NCI-H748 (cell line): ENCODE results near the gene PARP11.

Source experiments
- DNase-seq: peaks from one replicate; lab custom pipeline; 2025; ENCODE audit not compliant: unreplicated experiment; lab: John Stamatoyannopoulos, UW

Gene PARP11

GRCh38 chr12:3872800-3873636 is at the start of gene PARP11:
TSS of gene PARP11 (minus strand) at chr12:3873399. CDS start at chr12:3873229, 170 bp downstream.
- peak; percentile 94 for DNase-seq

GRCh38 chr12:3922033-3922432 is 48.8 kb upstream of the PARP11 start:
- DNase-seq, result no peak

GRCh38 chr12:3921526-3921925 is 48.3 kb upstream of the PARP11 start:
- no peak for DNase-seq

- DNase-seq, result no peak
These were observed 47.9 kb upstream of the PARP11 start for GRCh38 chr12:3921151-3921471.

GRCh38 chr12:3920351-3921150 is 47.4 kb upstream of the PARP11 start:
- no peak for DNase-seq

GRCh38 chr12:3913278-3913677 is 40.1 kb upstream of the PARP11 start:
- no peak for DNase-seq

- DNase-seq, result no peak
These were observed 39.7 kb upstream of the PARP11 start for GRCh38 chr12:3912863-3913262.

- DNase-seq, result no peak
These were observed 38.2 kb upstream of the PARP11 start for GRCh38 chr12:3911409-3911808.

- no peak for DNase-seq
These were observed 32.5 kb upstream of the PARP11 start for GRCh38 chr12:3905664-3906063.

GRCh38 chr12:3904999-3905398 is 31.8 kb upstream of the PARP11 start:
- DNase-seq, result no peak

GRCh38 chr12:3902921-3903320 is 29.7 kb upstream of the PARP11 start:
- DNase-seq, result no peak

- DNase-seq, result no peak
These were observed 27.9 kb upstream of the PARP11 start for GRCh38 chr12:3901116-3901515.

GRCh38 chr12:3898756-3899155 is 25.6 kb upstream of the PARP11 start:
- DNase-seq, result no peak

GRCh38 chr12:3897371-3897971 is 24.3 kb upstream of the PARP11 start:
- DNase-seq, result no peak

- no peak for DNase-seq
These were observed 23.7 kb upstream of the PARP11 start for GRCh38 chr12:3896801-3897351.

- no peak for DNase-seq
These were observed 23.2 kb upstream of the PARP11 start for GRCh38 chr12:3896356-3896755.

- no peak for DNase-seq
These were observed 19.4 kb upstream of the PARP11 start for GRCh38 chr12:3892631-3893030.

- no peak for DNase-seq
These were observed 18.0 kb upstream of the PARP11 start for GRCh38 chr12:3891201-3891600.

- no peak for DNase-seq
These were observed 15.5 kb upstream of the PARP11 start for GRCh38 chr12:3888659-3889058.

GRCh38 chr12:3885277-3886094 is 12.3 kb upstream of the PARP11 start:
- DNase-seq, result peak; percentile 23

- no peak for DNase-seq
These were observed 11.5 kb upstream of the PARP11 start for GRCh38 chr12:3884671-3885070.
